NCI-H510A (cell line): Measurements from ENCODE around the gene SHISAL1.
"Not testable (repeated sequence)": the region's sequence is repeated elsewhere in the genome, so short reads cannot be mapped to it uniquely, and the experiment has no call there.

Source experiments
- DNase-seq: peaks from one replicate; lab custom pipeline; 2025; lab: John Stamatoyannopoulos, UW

Gene SHISAL1

GRCh38 chr22:44261164-44261860 lies 51.4 kb downstream of the SHISAL1 start:
- DNase-seq, result no peak

DNA sequence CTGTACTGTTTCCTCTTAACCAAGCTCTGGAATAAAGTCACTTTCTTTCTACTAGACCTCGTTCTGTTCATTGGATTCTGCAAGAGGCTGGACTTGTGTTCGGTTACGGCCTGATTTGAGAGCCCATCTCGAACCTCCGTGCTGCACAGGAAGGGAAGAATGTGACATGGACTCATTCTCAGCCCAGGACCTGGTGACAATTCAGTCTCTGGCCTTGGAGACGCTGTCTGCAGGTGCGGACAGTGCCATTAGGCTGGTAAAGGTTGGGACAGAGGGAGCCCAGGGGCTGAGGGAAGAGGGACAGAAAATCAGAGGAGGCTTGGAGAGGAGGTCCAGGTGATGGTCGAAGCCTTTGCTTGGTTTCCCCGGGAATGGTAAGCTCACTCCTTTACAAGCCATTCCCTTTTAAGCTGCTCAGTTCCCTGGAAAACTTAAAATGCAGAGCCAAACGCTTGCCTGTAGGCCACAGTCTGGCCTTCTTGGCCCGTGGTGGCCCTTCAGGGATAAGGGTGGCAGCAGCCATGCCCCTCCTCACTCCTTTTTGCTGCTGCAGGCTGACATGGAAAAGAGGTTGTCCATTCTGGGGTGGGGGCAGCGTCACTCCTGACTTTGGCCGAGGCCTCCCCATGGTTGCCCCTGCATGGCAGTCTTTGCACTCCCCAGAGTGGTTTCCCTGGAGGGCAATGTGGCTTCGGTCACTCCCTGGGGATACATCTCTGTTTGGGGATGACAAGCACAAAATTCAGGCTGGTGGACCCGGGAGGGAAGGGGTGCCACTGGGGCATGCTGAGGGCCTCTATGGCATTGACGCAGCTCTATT lies 52.3 kb downstream of the SHISAL1 start:
- DNase-seq, result no peak

GRCh38 chr22:44259366-44260215 lies 53.2 kb downstream of the SHISAL1 start:
- DNase-seq, result no peak

GRCh38 chr22:44256556-44257485 lies 55.9 kb downstream of the SHISAL1 start:
- DNase-seq, result no peak

DNA sequence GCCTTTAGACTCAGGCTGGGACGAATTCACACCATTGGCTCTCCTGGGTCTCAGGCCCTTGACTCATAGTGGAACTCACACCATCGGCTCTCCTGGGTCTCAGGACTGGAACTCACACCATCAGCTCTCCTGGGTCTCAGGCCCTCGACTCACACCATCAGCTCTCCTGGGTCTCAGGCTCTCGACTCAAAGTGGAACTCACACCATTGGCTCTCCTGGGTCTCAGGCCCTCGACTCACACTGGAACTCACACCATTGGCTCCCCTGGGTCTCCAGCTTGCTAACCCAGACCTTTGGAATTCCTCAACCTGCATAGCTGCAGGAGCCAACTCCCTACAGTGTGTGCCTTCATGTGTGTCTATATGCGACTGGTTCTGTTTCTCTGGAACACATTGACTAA lies 56.7 kb downstream of the SHISAL1 start:
- no peak for DNase-seq

- no peak for DNase-seq
Observed at GRCh38 chr22:44254811-44255210, 57.9 kb downstream of the SHISAL1 start.

GRCh38 chr22:44249376-44250147 lies 63.2 kb downstream of the SHISAL1 start:
- DNase-seq, result no peak

- DNase-seq, result no peak
Observed at GRCh38 chr22:44248926-44249325, 63.8 kb downstream of the SHISAL1 start.

GRCh38 chr22:44247923-44248892 lies 64.5 kb downstream of the SHISAL1 start:
- DNase-seq, result no peak

GRCh38 chr22:44247346-44247745 lies 65.4 kb downstream of the SHISAL1 start:
- no peak for DNase-seq

DNA sequence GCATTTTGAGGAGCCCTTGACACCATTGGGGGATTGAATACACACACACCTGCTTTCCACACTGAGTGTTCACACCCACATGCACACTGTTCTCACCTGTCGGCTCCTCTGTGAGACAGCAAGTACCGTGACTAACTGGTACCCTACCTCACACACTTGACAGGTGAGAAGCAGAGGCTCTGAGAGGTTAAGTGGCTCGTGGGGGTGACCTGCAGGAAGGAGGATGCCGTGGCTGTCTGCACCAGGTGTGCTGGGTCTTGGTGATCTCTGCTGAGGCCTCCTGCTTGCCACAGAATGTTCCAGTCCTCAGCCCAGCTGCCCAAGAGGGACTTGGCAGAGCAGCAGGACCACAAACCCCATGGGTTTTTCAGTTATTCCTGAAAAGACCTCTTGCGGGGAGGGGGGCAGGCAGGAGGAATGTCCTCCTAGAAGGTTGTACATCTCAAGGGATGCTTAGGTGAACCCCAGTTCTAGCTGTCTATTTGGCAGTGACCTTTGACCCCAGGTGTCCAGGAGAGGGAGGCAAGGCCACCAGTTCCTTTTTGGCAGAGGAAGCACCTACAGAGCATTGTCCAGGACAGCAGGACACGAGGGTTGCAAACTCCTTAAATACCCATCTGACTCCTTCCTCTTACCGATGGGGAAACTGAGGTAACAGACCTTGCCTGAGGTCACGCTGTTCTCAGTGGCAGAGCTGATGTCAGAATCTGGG lies 66.0 kb downstream of the SHISAL1 start:
- no peak for DNase-seq

DNA sequence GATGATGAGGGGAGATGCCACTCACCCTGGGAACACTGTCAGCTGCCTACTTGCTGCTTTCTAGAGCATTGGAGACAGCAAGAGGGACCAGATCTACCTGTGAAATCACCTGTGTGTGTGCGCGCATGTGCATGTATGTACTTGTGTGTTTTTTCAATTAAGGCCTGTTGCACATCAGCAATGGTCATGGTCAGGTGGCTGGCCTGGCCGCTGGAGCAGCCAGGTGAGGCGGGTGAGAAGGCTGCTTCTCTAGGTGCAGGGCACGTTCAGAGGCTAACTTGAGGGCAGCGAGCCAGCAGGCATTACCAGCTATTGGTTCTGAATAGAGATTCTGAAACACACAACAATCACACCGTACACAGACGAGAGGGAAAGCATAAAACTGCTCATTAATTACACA lies 66.9 kb downstream of the SHISAL1 start:
- no peak for DNase-seq

GRCh38 chr22:44245438-44245837 lies 67.3 kb downstream of the SHISAL1 start:
- no peak for DNase-seq

GRCh38 chr22:44244265-44244822 lies 68.4 kb downstream of the SHISAL1 start:
- no peak for DNase-seq

- DNase-seq, result no peak
Observed at GRCh38 chr22:44243761-44244160, 69.0 kb downstream of the SHISAL1 start.

- no peak for DNase-seq
Observed at GRCh38 chr22:44242946-44243724, 69.6 kb downstream of the SHISAL1 start.

- DNase-seq, result not testable (repeated sequence)
Observed at GRCh38 chr22:44241121-44241520, 71.6 kb downstream of the SHISAL1 start.

- no peak for DNase-seq
Observed at GRCh38 chr22:44237290-44237689, 75.5 kb downstream of the SHISAL1 start.
